H1 (cell line): Measurements from ENCODE around the gene CENPC.

Source experiments
- ASH2L ChIP-seq: fragments of 200-600, 300-600 bp; sonication (generic); IDR thresholded peaks from one replicate; pipeline ENCODE4 v1.7.1; 2017; ENCODE audit warnings: low read length
- CHD2 ChIP-seq: IDR thresholded peaks from 2 replicates; pipeline ENCODE4 v1.6.1; 2012; ENCODE audit warnings: low read length, improper control_type of control experiment
- EP300 ChIP-seq, 2 experiments: IDR thresholded peaks; 1 replicate in 1 of 2; 2 replicates in 1 of 2; pipeline ENCODE4 v1.6.1; 2011 to 2012; ENCODE audit warnings: low read depth in 2 of 2, low read length in 2 of 2, mild to moderate bottlenecking in 2 of 2, borderline replicate concordance in 1 of 2, inconsistent platforms in 1 of 2, moderate library complexity in 1 of 2
- GABPA ChIP-seq: IDR thresholded peaks from 2 replicates; pipeline ENCODE4 v1.6.1; 2011; ENCODE audit warnings: mild to moderate bottlenecking, low read length, moderate library complexity, borderline replicate concordance; ENCODE audit not compliant: insufficient read depth
- HDAC6 ChIP-seq: IDR thresholded peaks from one replicate; pipeline ENCODE4 v1.7.1; 2012; ENCODE audit warnings: low read depth, mild to moderate bottlenecking, inconsistent platforms, low read length, moderate library complexity
- JUN ChIP-seq: IDR thresholded peaks from 2 replicates; pipeline ENCODE4 v1.6.1; 2011; ENCODE audit warnings: low read depth, mild to moderate bottlenecking, improper control_type of control experiment, low read length
- JUND ChIP-seq: IDR thresholded peaks from 2 replicates; pipeline ENCODE4 v1.6.1; 2011; ENCODE audit warnings: mild to moderate bottlenecking, improper control_type of control experiment, low read length
- KDM5A ChIP-seq: fragments of 200-600 bp; IDR thresholded peaks from 2 replicates; pipeline ENCODE4 v1.7.1; 2012; ENCODE audit warnings: mild to moderate bottlenecking, low read length, inconsistent platforms, mixed read lengths
- POLR2A ChIP-seq, 2 experiments: IDR thresholded peaks; 1 replicate in 1 of 2; 2 replicates in 1 of 2; pipeline ENCODE4 v1.6.1; 2011; ENCODE audit warnings: low read depth in 2 of 2, low read length in 2 of 2, mild to moderate bottlenecking in 2 of 2; ENCODE audit errors: control extremely low read depth in 1 of 2
- POLR2AphosphoS5 ChIP-seq: IDR thresholded peaks from 2 replicates; pipeline ENCODE4 v1.6.1; 2011; ENCODE audit warnings: low read depth, low read length
- RAD21 ChIP-seq, 2 experiments: IDR thresholded peaks in 1 of 2; conservative IDR thresholded peaks in 1 of 2; 2 replicates each; pipeline ENCODE4 v1.6.1; 2011; ENCODE audit warnings: low read depth in 2 of 2, low read length in 2 of 2, improper control_type of control experiment in 1 of 2, inconsistent platforms in 1 of 2, mild to moderate bottlenecking in 1 of 2, moderate library complexity in 1 of 2
- TF ChIP-seq, protein P1 (sequence below), 3 experiments: IDR thresholded peaks; 1 replicate in 2 of 3; 2 replicates in 1 of 3; pipeline versions ENCODE4 v1.5.1 to v1.6.1; 2011; ENCODE audit warnings: low read length in 3 of 3, mild to moderate bottlenecking in 3 of 3, inconsistent platforms in 2 of 3, low read depth in 1 of 3, moderate library complexity in 1 of 3; ENCODE audit not compliant: insufficient read depth in 1 of 3; ENCODE audit errors: control extremely low read depth in 1 of 3
- TF ChIP-seq, protein P2 (sequence below): IDR thresholded peaks from 2 replicates; pipeline ENCODE4 v1.6.1; 2012; ENCODE audit warnings: inconsistent platforms
- TF ChIP-seq, protein P3 (sequence below): IDR thresholded peaks from 2 replicates; pipeline ENCODE4 v1.6.1; 2011; ENCODE audit warnings: low read length, improper control_type of control experiment

DNA sequence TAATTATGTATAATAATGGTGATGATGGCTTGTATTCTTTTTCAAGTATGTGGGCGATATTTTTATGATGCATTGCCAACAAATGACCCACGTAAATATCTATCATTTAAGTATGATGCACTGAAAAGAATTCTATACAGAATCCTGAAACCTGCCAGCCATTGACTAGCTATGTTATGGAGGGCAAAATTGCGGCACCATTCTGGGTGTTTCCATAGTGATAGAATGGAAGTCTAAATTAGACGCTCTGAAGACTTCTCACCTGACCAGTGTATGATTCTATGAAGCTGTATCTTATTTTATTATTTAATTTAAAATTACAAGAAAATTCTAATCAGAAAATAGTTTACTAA lies 677 bp upstream of the CENPC start:
- no peak for TF ChIP-seq EP300 (IDR thresholded peaks at IDR 0.05; ENCODE audit: borderline replicate concordance in 1 of 2, low read depth in 2 of 2, low read length in 2 of 2)
- TF ChIP-seq POLR2A (IDR thresholded peaks at IDR 0.05; ENCODE audit: control extremely low read depth in 1 of 2, low read depth in 2 of 2, low read length in 2 of 2) = no peak
- TF ChIP-seq, protein P1, sequence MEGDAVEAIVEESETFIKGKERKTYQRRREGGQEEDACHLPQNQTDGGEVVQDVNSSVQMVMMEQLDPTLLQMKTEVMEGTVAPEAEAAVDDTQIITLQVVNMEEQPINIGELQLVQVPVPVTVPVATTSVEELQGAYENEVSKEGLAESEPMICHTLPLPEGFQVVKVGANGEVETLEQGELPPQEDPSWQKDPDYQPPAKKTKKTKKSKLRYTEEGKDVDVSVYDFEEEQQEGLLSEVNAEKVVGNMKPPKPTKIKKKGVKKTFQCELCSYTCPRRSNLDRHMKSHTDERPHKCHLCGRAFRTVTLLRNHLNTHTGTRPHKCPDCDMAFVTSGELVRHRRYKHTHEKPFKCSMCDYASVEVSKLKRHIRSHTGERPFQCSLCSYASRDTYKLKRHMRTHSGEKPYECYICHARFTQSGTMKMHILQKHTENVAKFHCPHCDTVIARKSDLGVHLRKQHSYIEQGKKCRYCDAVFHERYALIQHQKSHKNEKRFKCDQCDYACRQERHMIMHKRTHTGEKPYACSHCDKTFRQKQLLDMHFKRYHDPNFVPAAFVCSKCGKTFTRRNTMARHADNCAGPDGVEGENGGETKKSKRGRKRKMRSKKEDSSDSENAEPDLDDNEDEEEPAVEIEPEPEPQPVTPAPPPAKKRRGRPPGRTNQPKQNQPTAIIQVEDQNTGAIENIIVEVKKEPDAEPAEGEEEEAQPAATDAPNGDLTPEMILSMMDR (IDR thresholded peaks at IDR 0.05; ENCODE audit: control extremely low read depth in 1 of 3, insufficient read depth in 1 of 3, low read depth in 1 of 3, low read length in 3 of 3) = no peak
- no peak for TF ChIP-seq RAD21 (IDR thresholded peaks at IDR 0.05 in 1 of 2, conservative IDR thresholded peaks at IDR 0.05 in 1 of 2; ENCODE audit: low read depth in 2 of 2, low read length in 2 of 2)
- no peak for TF ChIP-seq GABPA
- TF ChIP-seq HDAC6 = no peak
- TF ChIP-seq JUND = no peak
- TF ChIP-seq ASH2L = no peak
- TF ChIP-seq, protein P2, sequence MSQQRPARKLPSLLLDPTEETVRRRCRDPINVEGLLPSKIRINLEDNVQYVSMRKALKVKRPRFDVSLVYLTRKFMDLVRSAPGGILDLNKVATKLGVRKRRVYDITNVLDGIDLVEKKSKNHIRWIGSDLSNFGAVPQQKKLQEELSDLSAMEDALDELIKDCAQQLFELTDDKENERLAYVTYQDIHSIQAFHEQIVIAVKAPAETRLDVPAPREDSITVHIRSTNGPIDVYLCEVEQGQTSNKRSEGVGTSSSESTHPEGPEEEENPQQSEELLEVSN = no peak
- TF ChIP-seq CHD2 = no peak
- TF ChIP-seq POLR2AphosphoS5 = no peak
- TF ChIP-seq, protein P3, sequence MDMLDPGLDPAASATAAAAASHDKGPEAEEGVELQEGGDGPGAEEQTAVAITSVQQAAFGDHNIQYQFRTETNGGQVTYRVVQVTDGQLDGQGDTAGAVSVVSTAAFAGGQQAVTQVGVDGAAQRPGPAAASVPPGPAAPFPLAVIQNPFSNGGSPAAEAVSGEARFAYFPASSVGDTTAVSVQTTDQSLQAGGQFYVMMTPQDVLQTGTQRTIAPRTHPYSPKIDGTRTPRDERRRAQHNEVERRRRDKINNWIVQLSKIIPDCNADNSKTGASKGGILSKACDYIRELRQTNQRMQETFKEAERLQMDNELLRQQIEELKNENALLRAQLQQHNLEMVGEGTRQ = no peak
- no peak for TF ChIP-seq JUN
- TF ChIP-seq KDM5A = no peak
